NCI-H526 (cell line): ENCODE measurements around the gene DCLK1.
A peak's percentile ranks its signal among the peaks of the same experiment; 100 is the strongest.

ENCODE experiments used
- DNase-seq, 2 experiments: peaks; one replicate each; lab custom pipeline; 2025; lab: John Stamatoyannopoulos, UW

Gene DCLK1

GRCh38 chr13:35744566-35745178 is 386.5 kb downstream of the DCLK1 start:
- no peak for DNase-seq

- DNase-seq = no peak
Observed at GRCh38 chr13:35744144-35744543, 387.0 kb downstream of the DCLK1 start.

GRCh38 chr13:35743165-35743564 is 388.0 kb downstream of the DCLK1 start:
- DNase-seq = no peak

DNA sequence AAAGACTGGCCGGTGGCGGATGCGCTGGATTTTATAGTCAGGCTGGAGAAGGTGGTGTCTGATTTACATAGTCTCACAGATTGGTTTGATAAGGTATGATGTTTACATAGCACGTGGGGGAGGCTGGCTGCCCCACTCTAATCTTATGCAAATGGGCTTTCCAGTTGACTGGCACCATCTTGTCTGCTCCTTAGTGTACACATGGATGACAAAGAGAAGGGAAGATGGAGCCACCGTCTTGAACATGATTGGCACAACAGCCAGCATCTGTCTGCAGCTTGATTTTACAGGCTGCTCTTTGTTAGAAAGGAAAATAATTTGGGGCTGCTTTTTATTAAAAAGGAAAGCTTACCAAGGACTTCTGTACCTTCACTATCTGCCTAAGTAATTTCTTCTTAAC is 389.5 kb downstream of the DCLK1 start:
- DNase-seq = peak; percentile 67 to 76

DNA sequence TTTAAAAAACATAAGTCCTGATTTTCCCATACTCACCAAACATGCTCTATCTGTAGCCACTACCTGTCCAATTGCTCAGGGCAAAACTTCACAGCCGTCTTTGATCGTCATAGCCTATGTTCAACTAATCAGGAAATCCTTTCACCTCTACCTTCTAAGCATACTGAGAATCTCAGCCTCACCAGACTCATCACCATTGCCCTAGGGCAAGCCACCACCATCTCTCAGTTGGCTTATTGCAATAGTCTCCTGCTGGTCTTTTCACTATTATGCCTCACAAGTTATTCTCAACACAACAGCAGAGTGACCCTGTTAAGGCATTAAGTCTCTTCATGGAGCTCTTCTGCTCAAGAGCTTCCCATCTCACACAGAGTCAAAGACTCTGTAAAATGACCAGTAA is 394.3 kb downstream of the DCLK1 start:
- DNase-seq = no peak

DNA sequence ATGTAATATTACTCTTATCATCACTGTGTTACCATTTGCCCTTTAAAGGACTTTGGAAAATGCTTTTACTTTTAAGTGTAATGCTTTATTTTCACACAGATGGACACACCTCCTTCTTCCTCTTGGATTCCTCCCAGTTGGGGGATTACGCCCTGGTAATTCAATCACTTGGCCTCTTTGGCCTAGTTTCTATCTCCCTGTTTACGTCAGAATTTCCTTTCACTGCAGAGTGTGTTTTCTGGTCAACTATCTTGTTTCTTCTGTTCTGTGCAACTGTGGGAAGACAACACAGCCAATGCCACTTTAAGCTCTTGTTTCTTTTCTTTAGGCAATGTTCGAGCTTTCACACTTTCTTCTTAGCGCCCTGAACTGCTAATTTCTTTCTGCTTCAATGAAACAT is 397.4 kb downstream of the DCLK1 start:
- DNase-seq = no peak

DNA sequence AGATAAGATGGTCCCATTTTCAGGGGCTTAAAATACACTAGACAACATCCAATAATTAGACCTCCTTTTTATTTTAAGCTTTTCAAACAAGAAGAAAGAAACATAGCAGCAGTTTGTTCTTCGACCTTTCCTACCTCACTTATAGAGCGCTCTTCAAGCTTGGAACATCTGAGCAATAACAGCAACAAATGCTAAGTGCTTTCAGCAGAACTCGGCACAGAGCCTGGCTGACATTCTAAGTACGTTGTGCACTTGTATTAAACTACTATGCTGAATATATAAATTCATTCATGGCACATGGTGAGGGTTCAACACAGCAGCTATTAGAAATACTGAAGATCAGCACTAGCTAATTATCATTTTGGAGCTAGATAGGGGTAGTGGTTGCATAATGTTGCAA is 398.6 kb downstream of the DCLK1 start:
- no peak for DNase-seq

DNA sequence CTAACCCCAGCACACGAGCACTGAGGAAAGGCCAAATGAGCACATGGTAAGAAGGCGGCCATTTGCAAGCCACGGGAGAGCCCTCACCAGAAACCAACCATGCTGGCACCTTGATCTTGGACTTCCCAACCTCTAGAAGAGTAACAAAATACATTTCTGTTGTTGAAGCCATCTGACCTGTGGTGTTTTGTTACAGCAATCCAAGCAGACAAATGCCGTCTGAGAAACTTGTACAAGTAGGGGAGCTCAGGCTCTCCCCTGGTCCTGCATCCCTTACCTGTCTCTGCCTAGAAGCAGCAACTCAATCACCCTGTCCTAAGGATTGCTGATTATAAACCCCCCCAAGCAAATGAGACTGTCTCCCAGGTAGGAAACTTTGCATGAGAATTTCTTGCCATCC is 399.7 kb downstream of the DCLK1 start:
- no peak for DNase-seq

- no peak for DNase-seq
Observed at GRCh38 chr13:35729926-35730627, 401.1 kb downstream of the DCLK1 start.

- peak in 1 of 2 experiments; percentile 34 for DNase-seq
Observed at GRCh38 chr13:35727881-35728280, 403.3 kb downstream of the DCLK1 start.

DNA sequence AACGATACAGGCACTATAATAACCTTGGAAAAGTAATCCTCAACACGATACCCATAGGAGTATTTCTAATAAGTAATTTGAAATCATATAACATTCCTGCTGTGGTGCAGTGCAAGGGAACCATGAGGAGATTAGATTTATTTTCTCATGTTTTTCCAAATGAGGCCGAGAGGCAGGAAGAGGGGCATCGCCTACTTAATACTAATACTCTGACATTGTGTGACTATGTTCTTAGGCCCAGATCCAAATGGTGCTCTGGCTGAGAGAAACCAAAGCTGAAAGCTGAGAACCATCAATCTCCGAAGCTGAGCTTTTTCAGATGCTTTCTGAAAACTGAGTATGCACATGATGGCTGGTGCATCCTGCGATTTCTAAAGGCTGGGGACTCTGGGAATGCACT is 406.7 kb downstream of the DCLK1 start:
- DNase-seq = no peak

DNA sequence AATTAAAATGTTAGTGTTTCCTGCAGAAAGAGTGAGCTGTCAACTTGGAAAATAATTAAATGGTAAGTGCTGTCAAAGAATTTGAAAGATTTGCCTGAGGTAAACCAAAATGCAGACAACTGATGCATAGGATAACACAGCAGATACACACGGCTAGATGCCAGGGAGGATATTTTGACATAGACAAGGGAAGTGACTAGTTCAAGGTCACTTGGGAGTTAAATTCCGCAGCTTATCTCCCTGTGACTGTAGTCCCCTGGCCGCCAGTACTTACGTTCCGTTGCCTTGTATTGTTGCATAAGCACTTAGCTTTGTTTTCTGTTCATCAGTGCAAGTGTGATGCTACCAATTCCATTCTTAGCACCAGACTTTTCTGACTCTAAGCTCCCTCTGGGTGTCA is 407.4 kb downstream of the DCLK1 start:
- DNase-seq = no peak

DNA sequence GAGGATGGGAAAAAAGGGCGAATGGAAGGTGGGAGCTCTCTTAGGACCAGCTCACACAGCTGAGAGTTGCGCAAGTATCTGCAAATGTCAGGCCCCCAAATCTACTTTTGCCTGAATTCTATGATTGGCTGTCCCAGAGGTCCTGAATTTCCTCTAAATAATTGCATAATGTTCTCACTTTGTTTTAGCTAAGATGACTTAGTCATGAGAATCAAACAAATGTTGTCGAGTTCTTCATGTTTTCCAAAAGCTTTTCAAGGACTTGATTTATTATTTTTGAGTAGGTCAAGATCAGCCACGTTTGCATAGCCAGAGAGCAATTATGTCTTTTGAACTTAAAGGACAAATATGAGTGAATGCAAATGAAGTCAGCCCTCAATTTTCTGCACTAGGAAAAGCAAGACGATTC is 408.1 kb downstream of the DCLK1 start:
- DNase-seq = no peak

DNA sequence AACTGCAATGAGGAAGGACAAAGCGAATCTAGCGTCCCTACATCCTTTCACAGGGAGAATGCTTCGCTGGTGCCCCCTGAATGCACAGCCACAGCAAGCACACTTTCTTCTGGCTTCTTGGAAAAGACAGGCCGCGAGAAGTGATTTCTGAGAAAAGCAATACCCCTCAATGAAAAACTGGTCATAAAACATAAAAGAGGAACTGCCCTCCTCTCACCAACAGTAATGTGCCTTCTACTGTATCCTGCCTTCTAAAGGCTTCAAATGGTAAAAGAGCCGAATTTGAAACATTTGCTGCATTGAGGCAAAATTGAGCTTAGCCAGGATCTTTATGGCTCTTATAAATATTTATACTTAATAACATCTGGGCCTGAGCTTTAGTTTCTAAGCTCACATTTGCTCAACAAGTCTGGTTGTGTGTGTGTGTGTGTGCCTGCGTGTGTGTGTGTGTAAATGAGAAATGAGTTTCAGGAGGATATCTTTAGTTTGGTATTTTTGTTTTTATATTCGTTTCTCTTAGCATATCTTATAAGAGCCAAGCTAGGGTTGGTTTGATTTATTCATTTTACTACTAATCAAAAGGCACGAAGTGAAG is 408.6 kb downstream of the DCLK1 start:
- DNase-seq = no peak

DNA sequence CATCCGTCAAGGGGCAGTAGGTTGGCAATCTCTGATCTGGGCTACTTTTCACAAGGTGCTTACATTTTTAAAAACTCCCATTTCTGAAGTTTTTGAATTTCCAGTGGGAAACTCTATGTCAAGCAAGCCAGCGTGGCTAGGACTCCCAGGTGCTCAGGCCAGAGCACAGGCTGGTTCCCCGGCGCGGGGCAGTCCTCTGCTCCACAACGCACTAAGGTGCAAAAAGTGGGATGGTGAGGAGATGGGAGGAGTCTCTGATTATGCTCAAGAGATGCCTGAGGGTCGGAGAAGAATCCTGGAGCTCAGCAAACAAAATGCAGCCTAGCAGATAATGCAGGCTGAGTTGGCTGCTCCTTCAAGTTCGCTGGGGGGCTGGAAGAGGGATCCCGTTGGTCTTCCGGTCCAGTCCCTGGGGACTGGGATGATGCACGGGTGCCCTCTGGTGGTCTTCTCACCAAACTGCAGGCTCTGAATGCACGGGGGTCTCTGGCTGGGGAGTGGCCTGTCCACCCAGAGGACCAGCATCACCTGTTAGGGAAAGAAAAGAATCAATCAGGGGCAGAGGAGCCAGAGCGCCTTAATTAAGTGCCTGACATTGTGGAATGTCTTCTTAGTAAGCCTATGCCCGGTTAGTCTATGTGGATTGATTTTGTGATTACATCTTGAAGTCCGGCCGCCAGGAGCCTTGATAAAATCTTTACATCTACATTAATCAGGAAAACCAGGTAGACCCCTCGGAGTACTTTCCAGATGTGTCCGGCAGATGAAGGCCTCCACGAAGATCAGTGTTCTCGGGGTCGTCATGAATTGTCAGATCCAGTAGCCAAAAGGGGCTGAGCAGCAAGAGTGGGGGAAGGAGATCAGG is 410.3 kb downstream of the DCLK1 start:
- DNase-seq = peak; percentile 66 to 68

GRCh38 chr13:35720290-35720689 is 410.9 kb downstream of the DCLK1 start:
- DNase-seq = no peak
